GM21737 (cell line): ENCODE results near the gene SEPTIN5.
"Not testable (repeated sequence)": the region's sequence is repeated elsewhere in the genome, so short reads cannot be mapped to it uniquely, and the experiment has no call there.

ENCODE experiments used
- ATAC-seq: cut with Tn5 transposase; IDR thresholded peaks from one replicate; pipeline ENCODE4 v1.9.1; 2021; ENCODE audit warnings: mild to moderate bottlenecking, moderate library complexity; ENCODE audit not compliant: unreplicated experiment

SEPTIN5 gene

GRCh38 chr22:19719050-19719482 is 4.8 kb downstream of the SEPTIN5 start:
- ATAC-seq: no peak

GRCh38 chr22:19719488-19720021 is 5.3 kb downstream of the SEPTIN5 start:
- ATAC-seq: no peak

GRCh38 chr22:19720150-19720827 is 6.0 kb downstream of the SEPTIN5 start:
- ATAC-seq: no peak

GRCh38 chr22:19720999-19721329 is 6.7 kb downstream of the SEPTIN5 start:
- ATAC-seq: no peak

GRCh38 chr22:19721330-19722177 is 7.3 kb downstream of the SEPTIN5 start:
- no peak for ATAC-seq

DNA sequence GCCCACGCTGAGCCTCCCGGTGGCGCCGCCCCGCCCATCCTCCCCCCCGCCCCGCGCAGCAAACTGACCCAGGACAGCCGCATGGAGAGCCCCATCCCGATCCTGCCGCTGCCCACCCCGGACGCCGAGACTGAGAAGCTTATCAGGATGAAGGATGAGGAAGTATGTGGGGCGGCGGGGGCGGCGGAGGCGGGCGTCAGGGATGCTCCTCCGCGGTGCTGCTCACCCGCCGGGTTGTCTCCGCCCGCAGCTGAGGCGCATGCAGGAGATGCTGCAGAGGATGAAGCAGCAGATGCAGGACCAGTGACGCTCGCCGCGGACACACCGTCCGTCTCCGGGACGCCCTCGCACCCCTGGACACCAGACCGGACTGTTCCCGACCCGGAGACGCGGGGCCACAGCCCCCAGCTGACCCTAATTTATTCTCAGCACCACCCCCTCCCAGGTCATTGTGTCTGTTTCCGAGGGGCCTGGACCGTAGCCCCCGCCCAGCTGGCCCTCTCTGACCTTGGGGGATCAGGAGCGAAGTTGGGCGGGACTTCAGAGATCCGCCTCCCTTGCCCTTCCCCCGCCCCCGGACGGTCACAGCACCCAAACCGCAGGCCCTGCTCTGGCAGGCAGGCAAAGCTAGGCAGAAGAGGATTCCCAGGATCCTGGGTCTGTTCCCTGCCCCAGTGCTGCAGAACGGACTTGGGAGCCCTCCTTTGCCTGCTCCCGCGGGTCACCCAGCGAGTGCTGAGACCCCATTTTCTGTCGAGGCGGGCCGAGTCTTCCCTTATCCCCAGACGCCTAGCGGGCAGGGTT is 8.1 kb downstream of the SEPTIN5 start:
- no peak for ATAC-seq

- no peak for ATAC-seq
These were observed 8.6 kb downstream of the SEPTIN5 start for GRCh38 chr22:19722982-19723231.

DNA sequence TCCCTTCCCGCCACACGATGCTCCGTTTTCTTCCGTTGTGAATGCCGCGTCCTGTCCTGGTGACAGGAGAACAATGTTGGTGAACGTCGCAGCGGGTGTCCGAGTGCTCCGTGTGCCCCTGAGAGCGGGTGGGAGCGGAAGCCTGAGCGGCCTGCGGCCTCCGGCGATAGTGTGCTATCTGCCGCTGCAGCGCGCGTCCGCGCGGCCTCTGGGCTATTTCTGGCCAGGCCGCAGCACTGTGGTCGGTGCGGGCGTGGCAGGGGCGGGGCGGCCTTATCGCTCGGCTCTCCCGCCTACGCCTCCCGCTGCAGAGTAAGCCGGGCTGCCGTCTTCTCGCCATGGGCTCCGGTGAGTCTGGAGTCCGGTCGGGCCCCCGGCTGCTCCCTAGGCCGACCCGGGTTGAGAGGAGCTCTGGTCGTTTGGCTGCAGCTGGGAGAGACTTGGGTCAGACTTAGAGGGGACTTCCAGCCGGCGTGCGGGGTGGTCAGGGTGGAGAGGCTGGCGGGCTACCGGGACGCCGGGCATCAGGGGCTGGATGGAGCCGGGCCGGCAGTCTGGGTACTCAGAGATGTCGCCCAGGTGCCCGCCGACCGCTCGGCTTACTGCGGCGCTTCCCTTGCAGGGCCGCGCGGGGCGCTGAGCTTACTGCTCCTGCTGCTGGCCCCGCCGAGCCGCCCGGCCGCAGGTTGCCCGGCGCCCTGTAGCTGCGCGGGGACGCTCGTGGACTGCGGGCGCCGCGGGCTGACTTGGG is 9.1 kb downstream of the SEPTIN5 start, which contains the start of gene GP1BB:
TSS of gene GP1BB (plus strand) at position 308 of the 751 bp plus-strand sequence. CDS start at position 339, 31 bp downstream.
- no peak for ATAC-seq

DNA sequence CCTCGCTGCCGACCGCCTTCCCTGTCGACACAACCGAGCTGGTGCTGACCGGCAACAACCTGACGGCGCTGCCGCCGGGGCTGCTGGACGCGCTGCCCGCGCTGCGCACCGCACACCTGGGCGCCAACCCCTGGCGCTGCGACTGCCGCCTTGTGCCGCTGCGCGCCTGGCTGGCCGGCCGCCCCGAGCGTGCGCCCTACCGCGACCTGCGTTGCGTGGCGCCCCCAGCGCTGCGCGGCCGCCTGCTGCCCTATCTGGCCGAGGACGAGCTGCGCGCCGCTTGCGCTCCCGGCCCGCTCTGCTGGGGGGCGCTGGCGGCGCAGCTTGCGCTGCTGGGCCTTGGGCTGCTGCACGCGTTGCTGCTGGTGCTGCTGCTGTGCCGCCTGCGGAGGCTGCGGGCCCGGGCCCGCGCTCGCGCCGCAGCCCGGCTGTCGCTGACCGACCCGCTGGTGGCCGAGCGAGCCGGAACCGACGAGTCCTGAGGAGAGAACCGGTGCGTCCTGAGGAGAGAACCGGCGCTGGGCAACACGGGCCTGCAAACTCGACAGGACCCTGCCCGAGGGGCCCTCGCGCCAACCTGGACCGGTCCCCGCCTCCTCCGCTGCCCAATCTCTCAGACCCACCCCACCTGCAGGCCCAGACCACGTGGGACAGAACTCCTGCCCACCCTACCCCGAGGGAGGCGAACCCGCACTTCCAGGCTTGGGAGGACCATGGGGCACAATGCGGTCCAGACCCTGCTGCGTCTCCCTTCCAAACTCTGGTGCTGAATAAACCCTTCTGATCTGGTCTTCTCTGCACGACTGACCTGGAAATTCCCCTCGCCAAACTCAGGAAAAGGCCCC is 9.9 kb downstream of the SEPTIN5 start:
- no peak for ATAC-seq

- no peak for ATAC-seq
These were observed 10.8 kb downstream of the SEPTIN5 start for GRCh38 chr22:19724927-19725661.

- ATAC-seq: not testable (repeated sequence)
These were observed 11.9 kb downstream of the SEPTIN5 start for GRCh38 chr22:19726064-19726788.

DNA sequence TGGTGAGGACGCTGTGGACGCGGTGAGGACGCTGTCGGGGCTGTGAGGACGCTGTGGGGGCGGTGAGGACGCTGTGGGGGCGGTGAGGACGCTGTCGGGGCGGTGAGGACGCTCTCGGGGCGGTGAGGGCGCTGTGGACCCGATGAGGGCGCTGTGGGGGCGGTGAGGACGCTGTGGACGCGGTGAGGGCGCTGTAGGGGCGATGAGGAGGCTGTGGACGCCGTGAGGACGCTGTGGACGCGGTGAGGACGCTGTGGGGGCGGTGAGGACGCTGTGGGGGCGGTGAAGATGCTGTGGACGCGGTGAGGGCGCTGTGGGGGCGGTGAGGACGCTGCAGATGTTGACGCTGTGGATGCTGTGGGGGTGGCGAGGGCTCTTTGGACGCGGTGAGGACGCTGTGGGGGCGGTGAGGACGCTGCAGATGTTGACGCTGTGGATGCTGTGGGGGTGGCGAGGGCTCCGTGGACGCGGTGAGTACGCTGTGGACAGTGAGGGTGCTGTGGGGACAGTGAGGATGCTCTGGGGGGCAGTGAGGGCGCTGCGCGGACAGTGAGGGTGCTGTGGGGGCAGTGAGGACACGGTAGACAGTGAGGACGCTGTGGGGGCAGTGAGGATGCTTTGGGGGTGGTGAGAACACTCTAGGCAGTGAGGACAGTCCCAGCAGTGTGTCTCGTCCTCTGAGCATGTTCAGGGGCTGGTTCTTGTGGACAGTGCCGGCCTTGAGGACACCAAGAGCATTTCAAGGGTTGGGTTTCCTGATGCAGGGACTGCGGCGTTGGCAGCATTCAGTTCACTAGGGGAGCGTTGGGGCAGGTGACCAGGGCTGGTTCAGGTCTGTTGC is 13.2 kb downstream of the SEPTIN5 start:
- ATAC-seq: no peak

DNA sequence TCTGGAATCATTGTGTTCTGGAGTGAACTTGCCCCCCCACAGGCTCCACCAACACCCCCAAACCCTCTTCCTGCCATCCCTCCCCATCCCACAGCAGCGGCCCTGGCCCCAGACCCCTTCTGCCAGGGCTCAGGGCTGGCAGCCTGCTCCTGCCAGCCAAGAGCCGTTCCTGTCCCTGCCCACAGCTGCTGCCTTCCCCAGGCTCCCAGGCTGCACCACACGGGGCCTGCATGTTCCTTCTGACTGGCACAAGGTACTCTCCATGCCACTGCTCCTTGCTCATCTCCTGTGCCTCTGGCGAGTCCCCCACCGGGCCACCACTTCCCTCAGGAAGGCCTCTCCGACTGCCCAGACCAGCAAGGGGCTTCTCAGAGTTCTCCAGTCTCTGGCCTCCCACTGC is 14.0 kb downstream of the SEPTIN5 start:
- ATAC-seq: no peak

DNA sequence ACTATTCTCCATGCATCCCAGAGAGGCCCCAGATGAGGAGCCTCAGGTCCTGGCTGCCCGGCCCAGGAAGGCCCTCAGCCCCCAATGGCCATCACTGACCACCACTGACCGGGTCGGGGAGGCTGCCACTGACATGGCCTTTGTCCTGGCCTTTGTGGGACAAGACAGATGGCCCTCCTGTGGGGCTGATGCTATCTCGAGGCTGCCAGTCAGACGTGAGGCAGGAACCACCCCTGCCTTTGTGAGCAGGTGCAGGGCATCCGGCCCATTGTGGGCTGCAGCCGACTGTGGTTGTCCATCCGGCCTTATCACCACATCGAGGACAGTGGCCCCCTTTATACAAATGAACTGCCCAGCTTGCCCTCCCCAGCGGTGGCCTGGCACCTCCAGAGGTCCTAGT is 14.5 kb downstream of the SEPTIN5 start:
- no peak for ATAC-seq

DNA sequence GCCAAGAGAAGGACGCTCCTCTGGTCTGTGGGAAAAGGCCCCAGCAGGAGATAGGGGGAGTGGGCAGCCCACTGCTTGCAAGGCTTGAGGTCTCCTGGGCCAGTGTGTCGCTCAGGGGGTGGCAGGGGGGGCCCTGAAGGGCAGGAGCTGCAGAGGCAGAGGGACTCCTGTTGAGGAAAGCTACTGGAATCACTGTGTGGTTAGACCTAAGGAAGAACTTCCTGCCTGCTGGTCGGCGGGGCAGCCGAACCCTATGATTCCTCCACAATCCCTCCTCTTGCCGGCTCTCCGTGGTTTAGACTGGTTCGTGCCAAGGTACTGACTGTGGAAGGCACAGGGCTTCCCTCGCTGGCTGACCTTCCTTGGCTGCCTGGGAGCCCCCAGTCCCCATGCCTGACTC is 15.2 kb downstream of the SEPTIN5 start:
- no peak for ATAC-seq

DNA sequence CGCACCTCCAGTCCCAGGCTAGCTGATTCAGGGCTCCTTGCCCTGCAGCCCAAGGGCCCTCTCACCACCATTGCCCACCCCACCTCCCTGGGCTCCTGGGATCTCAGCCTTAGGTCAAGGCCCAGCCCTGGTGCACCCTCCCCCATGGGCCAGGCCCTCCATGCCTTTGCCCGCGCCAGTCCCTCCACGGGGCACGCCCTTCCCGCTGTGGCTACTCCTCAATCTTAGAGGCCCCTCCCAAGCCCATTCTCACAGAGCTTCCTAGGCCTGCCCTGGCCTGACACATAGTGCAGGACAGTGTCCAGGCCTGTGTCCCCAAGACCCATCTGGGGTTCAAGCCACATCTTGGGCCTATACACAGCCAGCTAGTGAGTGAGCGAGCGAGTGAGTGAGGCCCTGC is 15.9 kb downstream of the SEPTIN5 start:
- no peak for ATAC-seq

- no peak for ATAC-seq
These were observed 16.5 kb downstream of the SEPTIN5 start for GRCh38 chr22:19730655-19731360.
